ENCODE measurements around the gene TSPAN18. TPM values are rescaled to one million over a fixed set of nuclear protein-coding genes. Genes with fewer than 3 reads are reported as not detected.

The TSPAN18 gene
- total and polyA plus RNA-seq, 11 donors, result 40.0 to 151 (median 74.9) TPM

DNA sequence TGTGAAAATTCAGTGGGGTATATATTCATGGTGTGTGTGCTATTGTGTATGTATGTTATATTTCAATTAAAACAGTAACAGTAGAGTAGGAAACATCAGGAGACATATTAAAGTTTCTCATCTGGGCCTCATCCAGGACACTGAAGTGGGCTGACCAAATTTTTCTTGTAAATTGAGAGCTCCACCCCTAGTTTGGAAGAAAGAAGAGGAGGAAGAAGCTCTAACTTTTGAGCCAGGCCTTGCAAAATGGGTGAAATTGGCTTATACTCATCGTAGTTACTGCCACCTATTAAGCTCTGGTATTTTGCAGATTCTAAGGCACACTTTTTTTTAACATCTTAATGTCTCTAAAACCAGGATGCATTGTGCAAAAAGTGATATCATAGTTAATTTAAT, 33.7 kb downstream of the TSPAN18 start:
- WGBS, 4 donors, result 27 to 63% (median 55%) methylated on average over 1 of the region's 1 CpG
- Histone ChIP-seq H3K9me3 (peaks cover 0 to 10% (median 2%) of the 10 kb centered on the region in 12 donors), H3K27ac (peak overlapping the region; percentile 4 to 92 (median 89)), H3K4me1 (peaks cover 15 to 81% (median 57%) of the 10 kb centered on the region in 12 donors), H3K27me3 (no peaks in the 10 kb centered on the region), H3K4me3 (no peak overlapping the region), H3K36me3 (peaks cover 0 to 12% (median 0%) of the 10 kb centered on the region in 9 donors)
- intact Hi-C loops (cut with DNase I), result loop anchor here in 2 of 10 donors (5.0 to 10.0 kb wide), 2 partner anchors 33 to 136 kb away; partner anchors contain the start of gene TSPAN18 (in 1 of the 2)
- DNase-seq (no peak), ATAC-seq (no peak)
- no peak for TF ChIP-seq POLR2A (IDR thresholded peaks at IDR 0.05)

DNA sequence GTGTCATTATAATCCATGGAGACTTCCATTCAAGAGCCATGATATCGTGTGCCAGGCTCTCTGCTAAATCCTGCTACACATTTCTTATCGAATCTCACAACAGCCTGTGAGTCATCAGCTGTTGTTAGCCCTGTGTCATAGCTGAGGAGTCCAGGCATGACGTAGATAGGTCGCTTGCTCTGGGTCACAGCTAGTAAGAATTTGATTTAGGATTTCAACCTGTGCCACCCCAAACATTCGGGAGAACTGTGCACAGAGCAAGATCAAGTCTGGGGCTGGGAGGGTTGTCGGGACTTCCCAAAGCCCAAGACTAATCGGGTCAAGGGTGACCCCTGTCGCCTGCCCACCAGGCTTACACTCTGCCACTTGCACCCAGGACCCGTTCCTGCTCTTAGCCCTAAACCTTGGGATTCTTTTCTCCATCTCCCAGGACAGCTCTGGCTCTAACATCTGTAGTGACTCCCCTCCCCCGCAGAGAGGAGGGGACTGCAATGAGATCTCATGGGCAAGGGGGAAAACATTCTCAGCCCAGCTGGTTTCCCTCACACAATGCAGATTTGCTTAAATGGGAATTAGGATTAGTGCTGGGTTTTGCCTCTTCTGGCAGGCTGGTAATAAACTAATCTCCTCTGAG, 34.3 kb downstream of the TSPAN18 start:
- ATAC-seq (peak; percentile 88 to 94 (median 90)), DNase-seq (peak in 4 of 5 donors; percentile 63 to 83 (median 69))
- Histone ChIP-seq H3K4me3 (no peak overlapping the region), H3K27ac (peak overlapping the region; percentile 70 to 92 (median 90)), H3K4me1 (peaks cover 18 to 81% (median 60%) of the 10 kb centered on the region in 12 donors), H3K9me3 (peaks cover 0 to 10% (median 2%) of the 10 kb centered on the region in 12 donors), H3K27me3 (no peaks in the 10 kb centered on the region), H3K36me3 (peaks cover 0 to 16% (median 0%) of the 10 kb centered on the region in 9 donors)
- TF ChIP-seq POLR2A (IDR thresholded peaks at IDR 0.05), result no peak
- TF ChIP-seq, protein P1, sequence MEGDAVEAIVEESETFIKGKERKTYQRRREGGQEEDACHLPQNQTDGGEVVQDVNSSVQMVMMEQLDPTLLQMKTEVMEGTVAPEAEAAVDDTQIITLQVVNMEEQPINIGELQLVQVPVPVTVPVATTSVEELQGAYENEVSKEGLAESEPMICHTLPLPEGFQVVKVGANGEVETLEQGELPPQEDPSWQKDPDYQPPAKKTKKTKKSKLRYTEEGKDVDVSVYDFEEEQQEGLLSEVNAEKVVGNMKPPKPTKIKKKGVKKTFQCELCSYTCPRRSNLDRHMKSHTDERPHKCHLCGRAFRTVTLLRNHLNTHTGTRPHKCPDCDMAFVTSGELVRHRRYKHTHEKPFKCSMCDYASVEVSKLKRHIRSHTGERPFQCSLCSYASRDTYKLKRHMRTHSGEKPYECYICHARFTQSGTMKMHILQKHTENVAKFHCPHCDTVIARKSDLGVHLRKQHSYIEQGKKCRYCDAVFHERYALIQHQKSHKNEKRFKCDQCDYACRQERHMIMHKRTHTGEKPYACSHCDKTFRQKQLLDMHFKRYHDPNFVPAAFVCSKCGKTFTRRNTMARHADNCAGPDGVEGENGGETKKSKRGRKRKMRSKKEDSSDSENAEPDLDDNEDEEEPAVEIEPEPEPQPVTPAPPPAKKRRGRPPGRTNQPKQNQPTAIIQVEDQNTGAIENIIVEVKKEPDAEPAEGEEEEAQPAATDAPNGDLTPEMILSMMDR (IDR thresholded peaks at IDR 0.05), result peak in 6 of 12 donors; percentile 5 to 24 (median 16)
- intact Hi-C loops (cut with DNase I), result loop anchor here in 2 of 10 donors (5.0 to 10.0 kb wide), 2 partner anchors 34 to 136 kb away; partner anchors contain the start of gene TSPAN18 (in 1 of the 2)
- 21 to 34% (median 28%) methylated on average over 10 of the region's 10 CpGs for WGBS, 4 donors

DNA sequence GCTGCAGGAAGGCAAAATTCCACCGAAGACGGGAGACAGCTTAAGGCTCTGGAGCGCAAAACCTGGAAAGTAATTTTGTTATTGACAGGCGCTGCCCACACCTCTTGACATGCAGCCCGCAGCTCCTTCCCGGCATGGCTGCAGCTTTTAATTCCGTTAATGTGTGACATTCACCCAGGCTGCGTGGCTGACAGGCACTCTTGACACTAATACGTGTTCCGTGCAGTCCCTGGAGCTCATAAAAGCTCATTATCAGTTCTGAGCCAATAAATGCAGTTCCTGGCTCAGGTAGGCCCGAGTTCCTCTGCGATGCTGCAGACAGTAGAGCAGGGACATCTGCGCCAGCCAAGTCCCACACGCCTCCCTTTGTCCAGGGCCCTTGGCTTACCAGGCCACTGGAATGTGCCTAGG, 34.8 kb downstream of the TSPAN18 start:
- Histone ChIP-seq H3K4me1 (peaks cover 20 to 81% (median 64%) of the 10 kb centered on the region in 12 donors), H3K36me3 (peaks cover 0 to 16% (median 0%) of the 10 kb centered on the region in 9 donors), H3K27ac (peak overlapping the region; percentile 70 to 92 (median 90)), H3K27me3 (no peaks in the 10 kb centered on the region), H3K4me3 (no peak overlapping the region), H3K9me3 (peaks cover 0 to 10% (median 2%) of the 10 kb centered on the region in 12 donors)
- DNase-seq (peak in 1 of 5 donors; percentile 80), ATAC-seq (peak in 3 of 4 donors; percentile 10 to 38 (median 35))
- 33 to 35% (median 34%) methylated on average over 14 of the region's 14 CpGs for whole genome bisulfite sequencing, 4 donors
- TF ChIP-seq, protein P1 (IDR thresholded peaks at IDR 0.05), result no peak
- no peak for TF ChIP-seq POLR2A (IDR thresholded peaks at IDR 0.05)
- intact Hi-C loops (cut with DNase I), result loop anchor here in 2 of 10 donors (5.0 to 10.0 kb wide), 2 partner anchors 34 to 137 kb away; partner anchors contain the start of gene TSPAN18 (in 1 of the 2)

DNA sequence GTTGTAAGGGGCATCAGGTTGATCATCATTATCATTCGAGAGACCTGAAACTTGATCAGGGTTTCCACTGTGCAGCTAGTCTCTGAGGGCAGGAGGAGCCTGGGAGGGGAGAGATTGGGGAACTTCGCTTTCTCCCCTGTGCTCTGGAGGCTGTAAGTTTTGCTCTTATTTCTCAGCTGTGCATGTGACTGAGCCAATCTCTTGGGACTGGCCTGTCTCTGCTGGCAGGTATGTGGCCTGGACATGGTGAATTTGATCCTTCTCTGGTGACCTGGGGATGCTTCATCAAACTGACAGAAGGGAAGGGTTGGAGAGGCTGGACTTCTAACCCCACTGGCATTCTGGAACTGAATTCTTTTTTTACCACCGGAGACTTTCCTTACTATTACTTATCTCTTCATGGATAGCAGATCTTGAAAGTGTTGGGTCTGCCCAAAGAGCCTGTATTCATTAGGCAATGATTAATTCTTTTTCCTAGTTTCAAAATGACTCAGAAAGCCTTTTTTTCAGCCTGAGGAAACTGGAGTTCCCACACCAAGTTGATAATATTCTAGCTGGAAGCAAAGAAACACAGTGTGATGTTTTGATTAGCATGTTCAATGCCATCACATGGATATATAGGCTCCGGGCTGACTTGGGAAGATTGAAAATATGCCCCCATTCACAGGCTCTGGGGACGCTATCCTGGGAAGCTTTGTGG, 36.5 kb downstream of the TSPAN18 start:
- intact Hi-C loops (cut with DNase I), result loop anchor here in 2 of 10 donors (5.0 to 10.0 kb wide), 2 partner anchors 36 to 138 kb away; partner anchors contain the start of gene TSPAN18 (in 1 of the 2)
- DNase-seq, result no peak
- Histone ChIP-seq H3K27ac (peak overlapping the region in 11 of 12 donors; percentile 31 to 96 (median 89)), H3K4me3 (no peak overlapping the region), H3K9me3 (peaks cover 0 to 15% (median under 1%) of the 10 kb centered on the region in 12 donors), H3K4me1 (peaks cover 24 to 91% (median 73%) of the 10 kb centered on the region in 12 donors), H3K27me3 (no peaks in the 10 kb centered on the region), H3K36me3 (peaks cover 0 to 16% (median 0%) of the 10 kb centered on the region in 9 donors)
- no peak for ATAC-seq
- WGBS, 4 donors, result 62 to 67% (median 65%) methylated on average over 5 of the region's 5 CpGs
- TF ChIP-seq, protein P1 (IDR thresholded peaks at IDR 0.05), result no peak
